KMS-11 (cell line): ENCODE measurements around the gene GRIA1.

Source experiments
- H2AFZ ChIP-seq: fragments of 200-600 bp; sonication (generic); 2 replicates; pipeline ENCODE4 v1.6.1; 2016; ENCODE audit warnings: antibody characterized with exemption, mixed run types, low read depth
- H3K27ac ChIP-seq: fragments of 200-600 bp; sonication (generic); 2 replicates; pipeline ENCODE4 v1.6.1; 2016; ENCODE audit warnings: mild to moderate bottlenecking, mixed run types
- H3K27me3 ChIP-seq: fragments of 200-600 bp; sonication (generic); 2 replicates; pipeline ENCODE4 v1.6.1; 2017; ENCODE audit warnings: mild to moderate bottlenecking, low read depth, mixed run types, moderate library complexity; ENCODE audit not compliant: insufficient read depth
- H3K36me3 ChIP-seq: fragments of 200-600 bp; sonication (generic); 2 replicates; pipeline ENCODE4 v1.6.1; 2017; ENCODE audit warnings: mild to moderate bottlenecking, mixed run types; ENCODE audit not compliant: insufficient read depth
- H3K4me1 ChIP-seq: fragments of 200-600 bp; sonication (generic); 2 replicates; pipeline ENCODE4 v1.6.1; 2016; ENCODE audit warnings: mild to moderate bottlenecking, low read depth, mixed run types; ENCODE audit not compliant: poor library complexity, severe bottlenecking
- H3K4me2 ChIP-seq: fragments of 200-600 bp; sonication (generic); 2 replicates; pipeline ENCODE4 v1.7.0; 2016; ENCODE audit warnings: mild to moderate bottlenecking, mixed run types
- H3K4me3 ChIP-seq: fragments of 200-600 bp; sonication (generic); IDR thresholded peaks from 2 replicates; pipeline ENCODE4 v1.6.1; 2017; ENCODE audit warnings: low read depth, low read length, mixed read lengths; ENCODE audit not compliant: insufficient read depth
- H3K79me2 ChIP-seq: fragments of 200-600 bp; sonication (generic); 2 replicates; pipeline ENCODE4 v1.6.1; 2016; ENCODE audit warnings: low read depth, mixed run types; ENCODE audit not compliant: insufficient read depth
- H3K9ac ChIP-seq: fragments of 200-600 bp; sonication (generic); 2 replicates; pipeline ENCODE4 v1.6.1; 2016; ENCODE audit warnings: mild to moderate bottlenecking, mixed run types
- H4K20me1 ChIP-seq: fragments of 200-600 bp; sonication (generic); 2 replicates; pipeline ENCODE4 v1.6.1; 2016; ENCODE audit warnings: mild to moderate bottlenecking, mixed run types; ENCODE audit not compliant: insufficient read depth
- CTCF ChIP-seq: fragments of 200-600 bp; sonication (generic); conservative IDR thresholded peaks from 2 replicates; pipeline ENCODE4 v1.6.1; 2017; ENCODE audit warnings: low read depth, mild to moderate bottlenecking, antibody characterized with exemption, low read length, moderate library complexity, mixed read lengths

The GRIA1 gene

DNA sequence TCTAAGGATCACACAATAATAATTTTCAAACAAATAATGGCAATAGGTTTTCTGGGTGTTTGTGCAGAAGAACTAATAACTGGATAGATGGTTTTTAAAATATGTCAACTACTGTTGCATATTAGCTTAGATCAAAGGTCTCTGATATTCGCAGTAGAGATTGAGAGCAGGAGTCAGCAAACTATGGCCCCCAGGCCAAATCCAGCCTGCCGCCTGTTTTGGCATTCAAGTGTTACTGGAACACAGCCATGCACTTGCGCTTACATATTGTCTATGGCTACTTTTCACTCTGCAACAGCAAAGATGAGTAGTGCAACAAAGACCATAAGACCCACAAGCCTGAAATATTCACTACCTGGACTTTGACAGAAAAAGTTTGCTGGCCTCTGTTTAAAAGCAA lies 260.8 kb downstream of the GRIA1 start:
- Histone ChIP-seq H3K4me2 (no peak overlapping the region), H3K79me2 (no peaks in the 10 kb centered on the region), H3K27me3 (no peaks in the 10 kb centered on the region), H3K36me3 (no peaks in the 10 kb centered on the region), H3K4me3 (no peak overlapping the region), H2AFZ (no peak overlapping the region), H3K4me1 (no peaks in the 10 kb centered on the region), H4K20me1 (no peaks in the 10 kb centered on the region), H3K9ac (no peak overlapping the region), H3K27ac (no peak overlapping the region)
- no peak for TF ChIP-seq CTCF

- H3K9ac ChIP-seq, result no peak overlapping the region
- H3K27ac ChIP-seq, result no peak overlapping the region
- no peaks in the 10 kb centered on the region for H3K36me3 ChIP-seq
- H3K4me1 ChIP-seq, result no peaks in the 10 kb centered on the region
- TF ChIP-seq CTCF, result no peak
- no peak overlapping the region for H3K4me2 ChIP-seq
- no peaks in the 10 kb centered on the region for H4K20me1 ChIP-seq
- no peak overlapping the region for H3K4me3 ChIP-seq
- no peak overlapping the region for H2AFZ ChIP-seq
- H3K27me3 ChIP-seq, result no peaks in the 10 kb centered on the region
- no peaks in the 10 kb centered on the region for H3K79me2 ChIP-seq
Measured at GRCh38 chr5:153752890-153753289, 262.4 kb downstream of the GRIA1 start.

DNA sequence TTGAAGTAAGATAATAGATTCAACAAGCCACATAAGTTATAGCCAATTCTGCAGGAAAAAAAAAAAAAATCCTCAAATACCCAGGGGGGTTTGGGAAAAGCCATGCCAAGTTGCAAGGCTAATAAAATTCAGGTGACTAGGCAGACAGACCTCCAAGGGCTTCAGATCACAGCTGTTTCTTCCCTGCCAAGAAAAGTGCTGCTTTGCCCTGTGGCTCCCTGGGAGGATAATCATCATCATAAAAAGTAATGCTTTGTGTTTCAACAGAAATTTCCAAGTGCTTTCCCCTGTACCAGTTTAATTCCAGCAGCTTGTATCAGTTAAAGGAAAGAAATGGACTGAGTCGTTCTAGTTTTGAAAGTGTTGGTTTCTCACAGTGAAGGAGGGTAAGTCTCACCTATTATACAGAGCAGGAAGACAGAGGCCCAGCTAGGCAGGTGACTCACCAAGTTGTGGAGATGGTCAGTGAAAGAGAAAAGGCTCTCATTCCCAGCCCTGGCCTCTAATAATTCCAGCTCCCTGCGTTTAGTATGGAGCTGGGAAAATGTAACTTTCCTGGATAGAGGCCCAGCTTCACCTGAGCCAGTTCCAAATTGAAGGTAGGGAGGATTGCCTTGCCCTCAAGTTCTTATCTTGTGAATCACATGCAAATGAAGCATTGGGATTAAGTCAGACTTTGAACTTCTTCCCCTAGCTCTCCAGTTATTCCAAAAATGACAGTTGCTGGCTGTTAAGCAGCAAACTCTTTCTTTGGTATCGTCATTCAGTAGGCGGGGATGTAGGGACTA lies 263.4 kb downstream of the GRIA1 start:
- no peaks in the 10 kb centered on the region for H4K20me1 ChIP-seq
- no peak overlapping the region for H3K9ac ChIP-seq
- no peaks in the 10 kb centered on the region for H3K79me2 ChIP-seq
- TF ChIP-seq CTCF, result no peak
- no peaks in the 10 kb centered on the region for H3K27me3 ChIP-seq
- no peak overlapping the region for H3K4me2 ChIP-seq
- H3K4me1 ChIP-seq, result no peaks in the 10 kb centered on the region
- no peak overlapping the region for H3K4me3 ChIP-seq
- H2AFZ ChIP-seq, result no peak overlapping the region
- no peaks in the 10 kb centered on the region for H3K36me3 ChIP-seq
- H3K27ac ChIP-seq, result no peak overlapping the region

DNA sequence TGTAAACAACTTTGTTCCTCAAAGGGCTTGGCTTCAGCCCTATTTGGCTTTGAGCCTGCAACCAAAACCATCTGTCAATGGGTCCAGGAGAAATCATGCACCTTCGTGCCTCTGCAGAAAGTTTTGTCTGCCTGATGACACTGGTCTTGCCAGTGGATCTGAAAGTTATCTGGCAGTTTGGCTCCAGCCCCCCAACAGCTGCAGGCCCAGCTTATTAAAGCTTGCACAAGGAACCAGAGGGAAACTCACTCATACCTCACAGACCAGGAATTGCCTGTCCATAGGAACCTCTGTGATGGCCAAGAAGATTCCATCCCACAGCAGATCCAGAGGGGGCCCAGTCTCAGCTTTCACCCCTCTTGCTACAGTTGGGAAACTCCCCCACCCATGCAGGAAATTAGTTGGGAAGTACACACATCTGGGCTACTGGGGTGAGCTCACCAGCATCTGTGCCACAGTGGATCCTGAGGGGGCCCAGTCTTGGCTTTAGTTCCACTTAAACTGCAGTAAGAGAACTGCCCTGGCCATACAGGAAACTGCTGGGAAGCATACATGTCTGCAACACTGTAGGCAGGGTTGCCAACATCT lies 265.5 kb downstream of the GRIA1 start:
- no peak overlapping the region for H3K9ac ChIP-seq
- no peak overlapping the region for H3K4me3 ChIP-seq
- no peak overlapping the region for H3K27ac ChIP-seq
- no peaks in the 10 kb centered on the region for H3K27me3 ChIP-seq
- no peak overlapping the region for H2AFZ ChIP-seq
- H4K20me1 ChIP-seq, result no peaks in the 10 kb centered on the region
- no peaks in the 10 kb centered on the region for H3K4me1 ChIP-seq
- H3K36me3 ChIP-seq, result no peaks in the 10 kb centered on the region
- TF ChIP-seq CTCF, result no peak
- no peak overlapping the region for H3K4me2 ChIP-seq
- no peaks in the 10 kb centered on the region for H3K79me2 ChIP-seq
